Hematopoietic multipotent progenitor cell (in vitro differentiated cells): Measurements from ENCODE around the gene SHOX. TPM values are rescaled to one million over a fixed set of nuclear protein-coding genes. Genes with fewer than 3 reads are reported as not detected.
"Not testable (repeated sequence)": the region's sequence is repeated elsewhere in the genome, so short reads cannot be mapped to it uniquely, and the experiment has no call there.

Experiments used
- DNase-seq, 3 donors: peaks; one replicate each; pipeline ENCODE4 v3.0.0-alpha.2; 2011 to 2015; ENCODE audit warnings: low read depth in 2 of 3, low spot score in 2 of 3
- total RNA-seq: library from RNA; depleted of rRNA; stranded (reverse); fragments of >200 nt; gene quantifications from one replicate; pipeline ENCODE4 v1.2.3, GENCODE V29; 2012

The SHOX gene
- total RNA-seq, 1 donor = not detected

GRCh38 chrX:636981-637659 is 6.5 kb downstream of the SHOX start:
- DNase-seq = no peak

- no peak for DNase-seq
Observed at GRCh38 chrX:637660-638481, 7.3 kb downstream of the SHOX start.

GRCh38 chrX:638482-639131 is 8.0 kb downstream of the SHOX start:
- DNase-seq = no peak

GRCh38 chrX:639151-639550 is 8.6 kb downstream of the SHOX start:
- no peak for DNase-seq

GRCh38 chrX:640641-641040 is 10.1 kb downstream of the SHOX start:
- no peak for DNase-seq

GRCh38 chrX:641671-642435 is 11.3 kb downstream of the SHOX start:
- no peak for DNase-seq

- DNase-seq = no peak
Observed at GRCh38 chrX:642436-643240, 12.0 kb downstream of the SHOX start.

- DNase-seq = no peak
Observed at GRCh38 chrX:643241-643595, 12.6 kb downstream of the SHOX start.

GRCh38 chrX:643911-644303 is 13.3 kb downstream of the SHOX start:
- no peak for DNase-seq

- DNase-seq = no peak
Observed at GRCh38 chrX:644304-645281, 14.0 kb downstream of the SHOX start.

- no peak for DNase-seq
Observed at GRCh38 chrX:646228-646495, 15.6 kb downstream of the SHOX start.

- no peak for DNase-seq
Observed at GRCh38 chrX:646796-647195, 16.2 kb downstream of the SHOX start.

- no peak for DNase-seq
Observed at GRCh38 chrX:649166-649565, 18.6 kb downstream of the SHOX start.

- DNase-seq = no peak
Observed at GRCh38 chrX:650324-650723, 19.7 kb downstream of the SHOX start.

GRCh38 chrX:650811-651210 is 20.2 kb downstream of the SHOX start:
- no peak for DNase-seq

- DNase-seq = not testable (repeated sequence)
Observed at GRCh38 chrX:651922-652321, 21.3 kb downstream of the SHOX start.

- DNase-seq = no peak
Observed at GRCh38 chrX:652341-652741, 21.8 kb downstream of the SHOX start.

- no peak for DNase-seq
Observed at GRCh38 chrX:653306-653705, 22.7 kb downstream of the SHOX start.

- no peak for DNase-seq
Observed at GRCh38 chrX:661154-661553, 30.6 kb downstream of the SHOX start.
